ENCODE measurements around the gene UBE2H.

GRCh38 chr7:129855234-129855673 is 97.5 kb downstream of the UBE2H start:
- no peak for TF ChIP-seq FOXK2 (IDR thresholded peaks at IDR 0.05)
- TF ChIP-seq SP1 (IDR thresholded peaks at IDR 0.05), result no peak
- no peak for TF ChIP-seq PKNOX1 (IDR thresholded peaks at IDR 0.05)
